ENCODE results near the gene RIPK3. TPM values are rescaled to one million over a fixed set of nuclear protein-coding genes. Genes with fewer than 3 reads are reported as not detected.
A peak's percentile ranks its signal among the peaks of the same experiment; 100 is the strongest.

Gene RIPK3
- total RNA-seq, 1 donor from 2014 or later, result 0.95 TPM

- DNase-seq (ENCODE audit: low read depth) (peak; percentile 57), FAIRE-seq (no peak)
- H3K9me3 ChIP-seq (ENCODE audit: insufficient read depth, low read depth, low read length), result no peaks in the 10 kb centered on the region
- Mint-ChIP-seq H3K4me1 (ENCODE audit: low read depth, unreplicated experiment) (peaks cover 21% of the 10 kb centered on the region), H3K27me3 (ENCODE audit: low read depth, unreplicated experiment) (no peaks in the 10 kb centered on the region), H3K9me3 (ENCODE audit: unreplicated experiment) (no peaks in the 10 kb centered on the region), H3K36me3 (ENCODE audit: low read depth, unreplicated experiment) (peaks cover 13% of the 10 kb centered on the region), H3K4me3 (ENCODE audit: unreplicated experiment) (peak overlapping the region; percentile 87), H3K27ac (ENCODE audit: unreplicated experiment) (peak overlapping the region; percentile 72)
- H3K4me3 ChIP-seq (ENCODE audit: insufficient read depth, low read depth, low read length), result peak overlapping the region; percentile 84
- H3K79me2 ChIP-seq (ENCODE audit: insufficient read depth, low read length), result no peaks in the 10 kb centered on the region
- no peaks in the 10 kb centered on the region for H3K27me3 ChIP-seq (ENCODE audit: insufficient read depth, low read length)
- peaks cover 15% of the 10 kb centered on the region for H4K20me1 ChIP-seq (ENCODE audit: insufficient read depth, low read length)
- H2AFZ ChIP-seq (ENCODE audit: low read depth, low read length), result peak overlapping the region; percentile 65
- peak overlapping the region; percentile 100 for H3K4me2 ChIP-seq (ENCODE audit: low read length)
- H3K4me1 ChIP-seq (ENCODE audit: insufficient read depth, low read length), result peaks cover 21% of the 10 kb centered on the region
- H3K27ac ChIP-seq (ENCODE audit: low read depth, low read length), result peak overlapping the region; percentile 74
- peaks cover 8% of the 10 kb centered on the region for H3K36me3 ChIP-seq (ENCODE audit: insufficient read depth, low read length)
- peak overlapping the region; percentile 97 for H3K9ac ChIP-seq (ENCODE audit: low read length)
- no peak for TF ChIP-seq EZH2 (IDR thresholded peaks at IDR 0.05; ENCODE audit: insufficient read depth, low read length)
- TF ChIP-seq, protein P1, sequence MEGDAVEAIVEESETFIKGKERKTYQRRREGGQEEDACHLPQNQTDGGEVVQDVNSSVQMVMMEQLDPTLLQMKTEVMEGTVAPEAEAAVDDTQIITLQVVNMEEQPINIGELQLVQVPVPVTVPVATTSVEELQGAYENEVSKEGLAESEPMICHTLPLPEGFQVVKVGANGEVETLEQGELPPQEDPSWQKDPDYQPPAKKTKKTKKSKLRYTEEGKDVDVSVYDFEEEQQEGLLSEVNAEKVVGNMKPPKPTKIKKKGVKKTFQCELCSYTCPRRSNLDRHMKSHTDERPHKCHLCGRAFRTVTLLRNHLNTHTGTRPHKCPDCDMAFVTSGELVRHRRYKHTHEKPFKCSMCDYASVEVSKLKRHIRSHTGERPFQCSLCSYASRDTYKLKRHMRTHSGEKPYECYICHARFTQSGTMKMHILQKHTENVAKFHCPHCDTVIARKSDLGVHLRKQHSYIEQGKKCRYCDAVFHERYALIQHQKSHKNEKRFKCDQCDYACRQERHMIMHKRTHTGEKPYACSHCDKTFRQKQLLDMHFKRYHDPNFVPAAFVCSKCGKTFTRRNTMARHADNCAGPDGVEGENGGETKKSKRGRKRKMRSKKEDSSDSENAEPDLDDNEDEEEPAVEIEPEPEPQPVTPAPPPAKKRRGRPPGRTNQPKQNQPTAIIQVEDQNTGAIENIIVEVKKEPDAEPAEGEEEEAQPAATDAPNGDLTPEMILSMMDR (IDR thresholded peaks at IDR 0.05; ENCODE audit: insufficient read depth, low read depth, low read length), result no peak
Observed at GRCh38 chr14:24368562-24369252, 28.9 kb upstream of the RIPK3 start.

DNA sequence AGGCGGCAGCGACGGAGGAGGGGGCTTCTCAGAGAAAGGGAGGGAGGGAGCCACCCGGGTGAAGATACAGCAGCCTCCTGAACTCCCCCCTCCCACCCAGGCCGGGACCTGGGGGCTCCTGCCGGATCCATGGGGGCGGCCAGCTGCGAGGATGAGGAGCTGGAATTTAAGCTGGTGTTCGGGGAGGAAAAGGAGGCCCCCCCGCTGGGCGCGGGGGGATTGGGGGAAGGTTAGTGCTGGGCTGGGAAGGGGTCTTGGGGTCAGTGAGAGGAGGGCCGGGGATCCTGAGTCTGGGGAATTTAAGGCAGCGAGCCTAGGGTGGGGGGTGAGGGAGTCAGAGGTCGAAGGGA is 28.4 kb upstream of the RIPK3 start:
- H3K27me3 ChIP-seq (ENCODE audit: insufficient read depth, low read length), result no peaks in the 10 kb centered on the region
- Mint-ChIP-seq H3K4me1 (ENCODE audit: low read depth, unreplicated experiment) (peaks cover 21% of the 10 kb centered on the region), H3K36me3 (ENCODE audit: low read depth, unreplicated experiment) (peaks cover 12% of the 10 kb centered on the region), H3K4me3 (ENCODE audit: unreplicated experiment) (peak overlapping the region; percentile 87), H3K27me3 (ENCODE audit: low read depth, unreplicated experiment) (no peaks in the 10 kb centered on the region), H3K9me3 (ENCODE audit: unreplicated experiment) (no peaks in the 10 kb centered on the region), H3K27ac (ENCODE audit: unreplicated experiment) (no peak overlapping the region)
- H3K4me2 ChIP-seq (ENCODE audit: low read length), result peak overlapping the region; percentile 100
- DNase-seq (ENCODE audit: low read depth), result no peak
- H3K4me3 ChIP-seq (ENCODE audit: insufficient read depth, low read depth, low read length), result peak overlapping the region; percentile 84
- no peaks in the 10 kb centered on the region for H3K9me3 ChIP-seq (ENCODE audit: insufficient read depth, low read depth, low read length)
- H3K9ac ChIP-seq (ENCODE audit: low read length), result peak overlapping the region; percentile 97
- no peaks in the 10 kb centered on the region for H3K79me2 ChIP-seq (ENCODE audit: insufficient read depth, low read length)
- peaks cover 12% of the 10 kb centered on the region for H4K20me1 ChIP-seq (ENCODE audit: insufficient read depth, low read length)
- peaks cover 21% of the 10 kb centered on the region for H3K4me1 ChIP-seq (ENCODE audit: insufficient read depth, low read length)
- peaks cover 5% of the 10 kb centered on the region for H3K36me3 ChIP-seq (ENCODE audit: insufficient read depth, low read length)
- no peak for TF ChIP-seq EZH2 (IDR thresholded peaks at IDR 0.05; ENCODE audit: insufficient read depth, low read length)
- TF ChIP-seq, protein P1 (IDR thresholded peaks at IDR 0.05; ENCODE audit: insufficient read depth, low read depth, low read length), result no peak
- H2AFZ ChIP-seq (ENCODE audit: low read depth, low read length), result peak overlapping the region; percentile 65
- peak overlapping the region; percentile 74 for H3K27ac ChIP-seq (ENCODE audit: low read depth, low read length)
- FAIRE-seq, result no peak

Measured in astrocyte (in vitro differentiated cells and primary cell).